DND-41 (cell line): ENCODE measurements around the gene GPR152.

ENCODE experiments used
- ATAC-seq: fragments of 200-7000 bp; cut with Tn5 transposase; 3 replicates; pipeline ENCODE4 v1.9.1; 2021; ENCODE audit warnings: low read depth; ENCODE audit not compliant: insufficient read depth
- DNase-seq: peaks from one replicate; pipeline ENCODE4 v3.0.0-alpha.2; 2020
- H2AFZ ChIP-seq: 2 replicates; pipeline ENCODE4 v1.6.0; 2012; ENCODE audit warnings: low read depth, low read length
- H3K27ac ChIP-seq: 2 replicates; pipeline ENCODE4 v1.5.1; 2012; ENCODE audit warnings: low read length, inconsistent platforms
- H3K27me3 ChIP-seq: fragments of 200-600 bp; sonication (generic); 2 replicates; pipeline ENCODE4 v1.6.0; 2012; ENCODE audit warnings: low read length, mild to moderate bottlenecking, inconsistent platforms; ENCODE audit not compliant: insufficient read depth, poor library complexity
- H3K36me3 ChIP-seq: 2 replicates; pipeline ENCODE4 v1.5.1; 2012; ENCODE audit warnings: low read length, inconsistent platforms; ENCODE audit not compliant: insufficient read depth
- H3K4me1 ChIP-seq: 2 replicates; pipeline ENCODE4 v1.5.1; 2012; ENCODE audit warnings: mild to moderate bottlenecking, low read length; ENCODE audit not compliant: insufficient read depth
- H3K4me2 ChIP-seq: 2 replicates; pipeline ENCODE4 v1.6.0; 2012; ENCODE audit warnings: mild to moderate bottlenecking, moderate library complexity, low read length, inconsistent platforms; ENCODE audit not compliant: insufficient read depth
- H3K4me3 ChIP-seq, 2 experiments: fragments of 200-600 bp in 1 of 2; shearing (Covaris generic) in 1 of 2; 2 replicates each; pipeline ENCODE4 v1.5.1; 2012 to 2016; ENCODE audit warnings: inconsistent platforms in 2 of 2, low read length in 2 of 2, mild to moderate bottlenecking in 2 of 2, low read depth in 1 of 2, moderate library complexity in 1 of 2
- H3K79me2 ChIP-seq: 2 replicates; pipeline ENCODE4 v1.6.0; 2012; ENCODE audit warnings: low read length, inconsistent platforms; ENCODE audit not compliant: insufficient read depth
- H3K9ac ChIP-seq: 2 replicates; pipeline ENCODE4 v1.6.0; 2012; ENCODE audit warnings: low read depth, mild to moderate bottlenecking, inconsistent platforms, low read length, moderate library complexity
- H3K9me3 ChIP-seq: 2 replicates; pipeline ENCODE4 v1.5.1; 2012; ENCODE audit warnings: low read length, moderate library complexity, mild to moderate bottlenecking, inconsistent platforms; ENCODE audit not compliant: insufficient read depth, severe bottlenecking
- H4K20me1 ChIP-seq: 2 replicates; pipeline ENCODE4 v1.6.0; 2012; ENCODE audit warnings: low read length; ENCODE audit not compliant: insufficient read depth
- EZH2 ChIP-seq: IDR thresholded peaks from 3 replicates; pipeline ENCODE4 v1.6.1; 2012; ENCODE audit warnings: borderline replicate concordance, low read depth, mild to moderate bottlenecking, moderate library complexity, low read length, inconsistent platforms; ENCODE audit not compliant: severe bottlenecking
- TF ChIP-seq, protein P1 (sequence below): IDR thresholded peaks from 2 replicates; pipeline ENCODE4 v1.5.1; 2012; ENCODE audit warnings: borderline replicate concordance, low read length, moderate library complexity, mild to moderate bottlenecking; ENCODE audit not compliant: poor library complexity, severe bottlenecking; ENCODE audit errors: extremely low read depth

Gene GPR152

DNA sequence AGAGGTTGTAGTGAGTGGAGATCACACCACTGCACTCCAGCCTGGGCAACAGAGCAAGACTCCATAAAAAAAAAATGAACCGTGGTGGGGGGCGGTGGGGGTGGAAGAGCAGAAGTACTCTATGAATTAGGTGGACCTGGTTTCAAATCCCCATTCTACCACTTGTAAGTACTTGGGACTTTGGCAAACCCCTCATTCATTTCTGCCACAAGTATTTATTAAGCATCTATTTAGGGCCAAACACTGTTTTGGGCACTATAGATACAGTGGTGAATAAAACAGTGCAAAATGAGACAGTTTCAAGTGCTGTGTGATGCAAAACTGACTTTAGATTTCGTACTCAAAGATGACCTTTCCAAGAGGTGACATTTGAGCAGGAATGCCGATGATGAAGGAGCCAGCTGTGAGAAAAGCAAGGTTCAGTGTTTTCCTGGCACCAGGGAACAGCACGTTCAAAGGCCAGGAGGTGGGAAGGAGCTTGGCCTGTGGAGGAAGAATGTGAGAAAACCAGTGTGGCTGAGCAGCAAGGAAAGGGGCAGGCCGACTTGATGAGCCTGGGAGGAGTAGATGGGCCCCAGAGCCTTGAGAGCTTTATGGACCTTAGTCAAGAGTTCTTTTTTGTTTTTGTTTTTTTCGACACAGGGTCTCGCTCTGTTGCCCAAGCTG lies 17.9 kb upstream of the GPR152 start:
- H3K4me1 ChIP-seq, result peaks cover 39% of the 10 kb centered on the region
- H3K9ac ChIP-seq, result no peak overlapping the region
- no peaks in the 10 kb centered on the region for H4K20me1 ChIP-seq
- H3K79me2 ChIP-seq, result peaks cover 22% of the 10 kb centered on the region
- no peak overlapping the region for H3K4me3 ChIP-seq
- no peaks in the 10 kb centered on the region for H3K27me3 ChIP-seq
- no peaks in the 10 kb centered on the region for H3K9me3 ChIP-seq
- TF ChIP-seq, protein P1, sequence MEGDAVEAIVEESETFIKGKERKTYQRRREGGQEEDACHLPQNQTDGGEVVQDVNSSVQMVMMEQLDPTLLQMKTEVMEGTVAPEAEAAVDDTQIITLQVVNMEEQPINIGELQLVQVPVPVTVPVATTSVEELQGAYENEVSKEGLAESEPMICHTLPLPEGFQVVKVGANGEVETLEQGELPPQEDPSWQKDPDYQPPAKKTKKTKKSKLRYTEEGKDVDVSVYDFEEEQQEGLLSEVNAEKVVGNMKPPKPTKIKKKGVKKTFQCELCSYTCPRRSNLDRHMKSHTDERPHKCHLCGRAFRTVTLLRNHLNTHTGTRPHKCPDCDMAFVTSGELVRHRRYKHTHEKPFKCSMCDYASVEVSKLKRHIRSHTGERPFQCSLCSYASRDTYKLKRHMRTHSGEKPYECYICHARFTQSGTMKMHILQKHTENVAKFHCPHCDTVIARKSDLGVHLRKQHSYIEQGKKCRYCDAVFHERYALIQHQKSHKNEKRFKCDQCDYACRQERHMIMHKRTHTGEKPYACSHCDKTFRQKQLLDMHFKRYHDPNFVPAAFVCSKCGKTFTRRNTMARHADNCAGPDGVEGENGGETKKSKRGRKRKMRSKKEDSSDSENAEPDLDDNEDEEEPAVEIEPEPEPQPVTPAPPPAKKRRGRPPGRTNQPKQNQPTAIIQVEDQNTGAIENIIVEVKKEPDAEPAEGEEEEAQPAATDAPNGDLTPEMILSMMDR, result no peak
- no peak for TF ChIP-seq EZH2
- 0 out of 2 replicates have a peak overlapping the region, but pooled peaks have one; percentile 8 for H3K27ac ChIP-seq
- DNase-seq (no peak), ATAC-seq (no peak)
- peaks cover 4% of the 10 kb centered on the region; the same call in 1 of the 2 replicates for H3K36me3 ChIP-seq
- peak overlapping the region; percentile 10; the same call in 1 of the 2 replicates for H2AFZ ChIP-seq
- H3K4me2 ChIP-seq, result no peak overlapping the region

DNA sequence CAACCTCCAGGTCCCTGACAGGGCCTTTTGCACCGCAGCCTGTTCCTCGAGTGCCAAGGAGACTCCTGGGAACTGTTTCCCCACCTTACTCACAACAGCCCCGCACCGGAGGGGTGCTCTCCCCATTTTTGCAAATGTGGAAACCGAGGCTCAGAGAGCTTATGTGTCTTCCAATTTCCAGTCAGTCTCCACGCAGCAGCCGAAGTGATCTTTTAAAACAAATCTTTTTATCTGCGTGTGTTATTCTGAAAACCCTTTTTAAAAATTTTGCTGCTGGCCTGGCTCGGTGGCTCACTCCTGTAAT lies 16.9 kb upstream of the GPR152 start:
- peak overlapping the region; percentile 62 for H2AFZ ChIP-seq
- peaks cover 45% of the 10 kb centered on the region for H3K4me1 ChIP-seq
- peak overlapping the region; percentile 95 for H3K9ac ChIP-seq
- peak overlapping the region; percentile 78 for H3K27ac ChIP-seq
- H3K79me2 ChIP-seq, result peaks cover 30% of the 10 kb centered on the region
- no peak for DNase-seq
- peak overlapping the region; percentile 98 for H3K4me2 ChIP-seq
- peak overlapping the region; percentile 12 to 60; a peak in 3 of 4 replicates for H3K4me3 ChIP-seq
- no peaks in the 10 kb centered on the region for H3K9me3 ChIP-seq
- no peak for TF ChIP-seq EZH2
- TF ChIP-seq, protein P1, result no peak
- no peak for ATAC-seq
- no peaks in the 10 kb centered on the region for H4K20me1 ChIP-seq
- H3K27me3 ChIP-seq, result no peaks in the 10 kb centered on the region
- H3K36me3 ChIP-seq, result peaks cover 12% of the 10 kb centered on the region; the same call in 1 of the 2 replicates

DNA sequence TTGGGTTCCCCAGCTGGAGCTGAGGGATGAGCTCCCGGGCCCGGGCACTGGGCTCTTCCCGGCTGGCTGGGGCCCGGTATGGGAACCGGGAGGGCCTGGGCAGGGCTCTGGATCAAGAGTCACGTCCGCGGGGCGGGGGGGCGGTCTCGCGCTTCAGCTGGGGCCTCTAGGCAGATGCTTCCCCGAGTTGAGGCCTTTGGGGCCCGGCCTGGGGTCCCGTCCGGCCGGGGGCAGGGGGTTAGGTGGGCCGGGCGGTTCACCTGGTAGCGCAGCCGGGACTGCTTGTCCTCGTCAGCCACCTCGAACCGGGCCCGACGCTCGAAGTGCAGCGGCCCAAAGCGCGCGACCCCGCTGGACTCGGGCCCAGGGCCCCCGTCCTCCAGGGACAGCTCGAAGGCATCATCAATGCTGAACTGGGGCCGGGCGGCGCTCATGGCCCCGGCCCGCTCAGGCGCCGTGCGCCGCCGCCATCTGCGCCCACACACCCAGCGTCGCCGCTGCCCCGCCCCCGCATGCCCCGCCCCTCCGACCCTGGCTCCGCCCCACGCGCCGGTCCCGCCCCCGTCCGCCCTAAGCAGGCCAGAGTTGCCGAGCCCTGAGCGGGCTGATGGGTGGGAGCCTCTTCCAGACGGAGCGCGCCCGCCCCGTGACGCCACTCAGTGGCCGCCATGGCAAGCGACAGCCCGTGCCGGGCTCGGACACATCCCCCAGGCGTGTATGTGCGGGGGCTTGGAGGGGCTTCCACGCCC lies 16.4 kb upstream of the GPR152 start, which contains the start of gene TMEM134:
Gene TMEM134 (minus strand): TSS at position 493 of the 749 bp plus-strand sequence. CDS start 59 bp downstream, at position 434.
- no peaks in the 10 kb centered on the region for H3K9me3 ChIP-seq
- H3K4me1 ChIP-seq, result peaks cover 50% of the 10 kb centered on the region
- H4K20me1 ChIP-seq, result no peaks in the 10 kb centered on the region
- H3K79me2 ChIP-seq, result peaks cover 36% of the 10 kb centered on the region
- ATAC-seq (peak; percentile 80), DNase-seq (peak; percentile 93)
- TF ChIP-seq EZH2, result no peak
- TF ChIP-seq, protein P1, result peak; percentile 77
- H3K9ac ChIP-seq, result peak within 1 kb of the TSS; percentile 95
- H3K27ac ChIP-seq, result peak within 1 kb of the TSS; percentile 87
- H3K27me3 ChIP-seq, result no peaks in the 10 kb centered on the region
- H3K4me3 ChIP-seq, result peak within 1 kb of the TSS; percentile 60 to 90
- H3K36me3 ChIP-seq, result peaks cover 12% of the 10 kb centered on the region; the same call in 1 of the 2 replicates
- H3K4me2 ChIP-seq, result peak within 1 kb of the TSS; percentile 98
- H2AFZ ChIP-seq, result peak within 1 kb of the TSS; percentile 74
